Neuron (in vitro differentiated cells): Measurements from ENCODE around the gene PPM1F.
"Not testable (repeated sequence)": the region's sequence is repeated elsewhere in the genome, so short reads cannot be mapped to it uniquely, and the experiment has no call there.

Source experiments
- H2AFZ ChIP-seq: one replicate; pipeline ENCODE4 v1.6.1; 2013; ENCODE audit warnings: low read depth, mild to moderate bottlenecking, inconsistent platforms, low read length, moderate library complexity
- H3K27me3 ChIP-seq: one replicate; pipeline ENCODE4 v1.6.1; 2013; ENCODE audit warnings: low read length; ENCODE audit not compliant: insufficient read depth
- H3K36me3 ChIP-seq: one replicate; pipeline ENCODE4 v1.6.1; 2013; ENCODE audit warnings: low read length; ENCODE audit not compliant: insufficient read depth
- H3K4me1 ChIP-seq: one replicate; pipeline ENCODE4 v1.6.1; 2013; ENCODE audit warnings: low read length; ENCODE audit not compliant: insufficient read depth
- H3K4me3 ChIP-seq: 2 replicates; pipeline ENCODE4 v1.5.1; 2013; ENCODE audit warnings: mild to moderate bottlenecking, low read length, moderate library complexity
- H3K9me3 ChIP-seq: one replicate; pipeline ENCODE4 v1.6.1; 2013; ENCODE audit warnings: low read length

PPM1F gene

GRCh38 chr22:21947040-21948014 lies 5.3 kb downstream of the PPM1F start:
- no peaks in the 10 kb centered on the region for H3K27me3 ChIP-seq
- no peak overlapping the region for H3K4me3 ChIP-seq
- no peaks in the 10 kb centered on the region for H3K9me3 ChIP-seq
- H3K36me3 ChIP-seq = peaks cover 18% of the 10 kb centered on the region
- no peak overlapping the region for H2AFZ ChIP-seq
- H3K4me1 ChIP-seq = peaks cover 16% of the 10 kb centered on the region

GRCh38 chr22:21946262-21946925 lies 6.3 kb downstream of the PPM1F start:
- Histone ChIP-seq H2AFZ (no peak overlapping the region), H3K27me3 (no peaks in the 10 kb centered on the region), H3K9me3 (no peaks in the 10 kb centered on the region), H3K4me3 (no peak overlapping the region), H3K4me1 (peaks cover 12% of the 10 kb centered on the region), H3K36me3 (peaks cover 18% of the 10 kb centered on the region)

GRCh38 chr22:21945453-21946261 lies 7.0 kb downstream of the PPM1F start:
- H2AFZ ChIP-seq = no peak overlapping the region
- no peak overlapping the region for H3K4me3 ChIP-seq
- no peaks in the 10 kb centered on the region for H3K27me3 ChIP-seq
- H3K4me1 ChIP-seq = peaks cover 12% of the 10 kb centered on the region
- H3K9me3 ChIP-seq = no peaks in the 10 kb centered on the region
- peaks cover 18% of the 10 kb centered on the region for H3K36me3 ChIP-seq

- Histone ChIP-seq H3K4me3 (no peak overlapping the region), H3K9me3 (no peaks in the 10 kb centered on the region), H3K36me3 (peaks cover 18% of the 10 kb centered on the region), H3K4me1 (peaks cover 12% of the 10 kb centered on the region), H3K27me3 (no peaks in the 10 kb centered on the region), H2AFZ (no peak overlapping the region)
These were observed 7.8 kb downstream of the PPM1F start for GRCh38 chr22:21944871-21945270.

- Histone ChIP-seq H3K4me3 (no peak overlapping the region), H3K9me3 (no peaks in the 10 kb centered on the region), H3K36me3 (peaks cover 18% of the 10 kb centered on the region), H2AFZ (no peak overlapping the region), H3K4me1 (peaks cover 22% of the 10 kb centered on the region), H3K27me3 (no peaks in the 10 kb centered on the region)
These were observed 8.8 kb downstream of the PPM1F start for GRCh38 chr22:21943571-21944448.

DNA sequence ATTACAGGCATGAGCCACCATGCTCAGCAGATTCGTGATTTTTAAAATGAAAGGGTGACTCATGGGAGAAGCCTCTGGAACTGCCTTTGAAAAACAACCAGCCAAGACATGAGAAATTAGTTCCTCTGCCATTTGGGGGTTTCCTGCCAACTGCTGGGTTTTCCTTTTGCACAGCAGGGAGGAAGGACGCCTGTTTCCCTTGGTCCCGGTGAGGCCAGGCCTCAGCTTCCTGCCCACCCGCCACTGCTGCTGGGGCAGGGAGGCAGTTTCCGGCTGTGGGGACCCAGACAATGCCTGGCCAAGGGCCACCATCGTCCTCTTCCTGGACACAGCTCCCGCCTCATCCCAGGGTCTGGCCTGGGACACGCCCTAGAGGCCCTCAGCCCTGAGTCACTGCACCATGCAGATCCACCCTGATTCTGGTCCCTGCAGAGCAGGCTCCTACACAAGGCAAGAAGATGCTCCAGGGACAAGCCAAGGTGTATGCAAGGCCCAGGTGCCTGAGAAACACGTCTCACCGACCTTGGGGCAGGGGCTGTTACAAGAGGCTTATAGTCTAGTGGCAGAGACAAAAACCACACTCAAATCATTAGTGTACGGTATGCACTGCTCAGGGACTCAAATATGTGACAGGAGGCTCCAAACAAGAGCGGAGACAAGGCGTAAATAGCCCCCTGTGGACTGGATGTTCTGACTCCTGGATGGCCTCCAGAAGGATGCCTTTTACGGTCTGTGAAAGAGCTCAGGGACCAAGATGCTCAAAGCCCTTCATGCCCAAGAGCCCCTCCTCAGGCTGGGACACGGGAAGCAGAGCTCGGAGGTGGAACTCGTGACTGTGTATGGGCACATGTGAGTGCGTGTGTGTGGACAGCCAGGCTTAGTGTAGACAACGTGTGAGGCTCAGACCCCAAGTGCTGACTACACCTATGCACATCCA lies 10.0 kb downstream of the PPM1F start:
- no peak overlapping the region for H3K4me3 ChIP-seq
- H3K4me1 ChIP-seq = peaks cover 18% of the 10 kb centered on the region

DNA sequence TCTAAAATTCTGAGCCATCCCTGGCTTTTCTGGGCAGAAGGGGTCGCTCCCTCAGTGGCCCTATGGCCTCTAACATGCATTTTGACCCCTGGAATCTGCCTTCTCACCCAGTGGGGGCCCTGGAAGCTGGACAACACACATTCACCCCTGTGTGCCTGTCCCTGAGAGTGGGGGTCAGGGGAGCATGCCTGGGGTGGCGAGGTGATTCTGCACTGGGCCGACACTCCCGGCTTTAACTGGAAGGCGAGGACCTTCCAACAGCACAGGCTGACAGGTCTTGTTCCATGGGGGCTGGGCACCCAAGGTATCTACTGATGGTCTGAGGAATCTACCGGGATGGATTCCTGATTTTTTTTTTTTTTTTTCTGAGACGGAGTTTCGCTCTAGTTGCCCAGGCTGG lies 10.7 kb downstream of the PPM1F start:
- peaks cover 18% of the 10 kb centered on the region for H3K36me3 ChIP-seq
- no peak overlapping the region for H2AFZ ChIP-seq
- no peaks in the 10 kb centered on the region for H3K27me3 ChIP-seq
- peaks cover 22% of the 10 kb centered on the region for H3K4me1 ChIP-seq
- H3K9me3 ChIP-seq = no peaks in the 10 kb centered on the region
- no peak overlapping the region for H3K4me3 ChIP-seq

More for the DNA sequence above, 10.0 kb downstream of the PPM1F start:
- Histone ChIP-seq H3K27me3 (no peaks in the 10 kb centered on the region), H3K9me3 (no peaks in the 10 kb centered on the region), H3K36me3 (peaks cover 18% of the 10 kb centered on the region), H2AFZ (no peak overlapping the region)

DNA sequence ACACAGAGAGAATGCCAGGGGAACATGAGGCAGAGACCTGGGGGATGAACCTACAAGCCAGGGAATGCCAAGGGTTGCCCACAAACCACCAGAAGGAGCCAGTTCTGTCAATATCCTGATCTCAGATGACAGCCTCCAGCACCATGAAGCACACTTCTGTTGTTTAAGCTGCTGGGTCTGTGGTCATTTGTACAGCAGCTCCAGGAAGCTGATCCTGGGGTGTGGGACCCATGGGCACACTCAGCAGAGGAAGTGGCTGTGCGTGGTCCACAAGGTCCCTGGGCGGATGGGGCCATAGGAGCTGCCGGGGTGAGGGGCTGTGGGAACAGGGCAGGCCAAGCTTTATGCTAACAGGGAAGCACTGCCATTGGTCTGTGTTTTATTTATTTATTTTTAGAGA lies 12.1 kb downstream of the PPM1F start:
- Histone ChIP-seq H3K36me3 (peaks cover 16% of the 10 kb centered on the region), H3K27me3 (no peaks in the 10 kb centered on the region), H3K4me1 (peaks cover 22% of the 10 kb centered on the region), H3K9me3 (no peaks in the 10 kb centered on the region), H3K4me3 (no peak overlapping the region), H2AFZ (no peak overlapping the region)

GRCh38 chr22:21939935-21940334 lies 12.7 kb downstream of the PPM1F start:
- not testable (repeated sequence) for H3K4me3 ChIP-seq, H3K27me3 ChIP-seq, H2AFZ ChIP-seq, H3K9me3 ChIP-seq
- H3K4me1 ChIP-seq = peaks cover 22% of the 10 kb centered on the region
- peaks cover 13% of the 10 kb centered on the region for H3K36me3 ChIP-seq

- H3K4me1 ChIP-seq = peaks cover 22% of the 10 kb centered on the region
- no peak overlapping the region for H2AFZ ChIP-seq
- no peak overlapping the region for H3K4me3 ChIP-seq
These were observed 13.2 kb downstream of the PPM1F start for GRCh38 chr22:21939461-21939913.

GRCh38 chr22:21938906-21939305 lies 13.7 kb downstream of the PPM1F start:
- Histone ChIP-seq H3K36me3 (peaks cover 7% of the 10 kb centered on the region), H3K4me3 (peak overlapping the region; percentile 51), H2AFZ (no peak overlapping the region), H3K27me3 (no peaks in the 10 kb centered on the region), H3K9me3 (no peaks in the 10 kb centered on the region), H3K4me1 (peaks cover 22% of the 10 kb centered on the region)

More at GRCh38 chr22:21939461-21939913, 13.2 kb downstream of the PPM1F start:
- H3K27me3 ChIP-seq = no peaks in the 10 kb centered on the region
- peaks cover 10% of the 10 kb centered on the region for H3K36me3 ChIP-seq
- no peaks in the 10 kb centered on the region for H3K9me3 ChIP-seq
